Upper lobe of left lung (tissue), 6 donors: Measurements from ENCODE around the gene LAYN. TPM values are rescaled to one million over a fixed set of nuclear protein-coding genes. Genes with fewer than 3 reads are reported as not detected.

ENCODE experiments used
- ATAC-seq, 2 donors: fragments of 200-7000 bp; cut with Tn5 transposase; one replicate each; pipeline ENCODE4 v1.9.1; 2022; ENCODE audit warnings: mild to moderate bottlenecking in 2 of 2, moderate library complexity in 2 of 2; ENCODE audit not compliant: low FRiP score in 2 of 2
- DNase-seq, 2 donors: peaks; one replicate each; pipeline ENCODE4 v3.0.0-alpha.2; 2019 to 2020
- H3K27ac ChIP-seq, 4 donors: fragments of 200-600 bp; sonication (generic); one replicate each; pipeline ENCODE4 v1.5.1; 2016 to 2019
- H3K27me3 ChIP-seq, 4 donors: fragments of 200-600 bp; sonication (generic); one replicate each; pipeline ENCODE4 v1.5.1; 2017 to 2019
- H3K36me3 ChIP-seq, 4 donors: fragments of 200-600 bp; sonication (generic); one replicate each; pipeline ENCODE4 v1.5.1; 2016 to 2019
- H3K4me1 ChIP-seq, 4 donors: fragments of 200-600 bp; sonication (generic); one replicate each; pipeline ENCODE4 v1.5.1; 2018 to 2019
- H3K4me3 ChIP-seq, 4 donors: fragments of 200-600 bp; sonication (generic); one replicate each; pipeline ENCODE4 v1.5.1; 2017 to 2019; ENCODE audit warnings: mild to moderate bottlenecking in 2 of 4, moderate library complexity in 1 of 4
- H3K9me3 ChIP-seq, 4 donors: fragments of 200-600 bp; sonication (generic); one replicate each; pipeline ENCODE4 v1.5.1; 2018 to 2019
- EP300 ChIP-seq, 4 donors: sonication (generic); formaldehyde crosslinking; IDR thresholded peaks; one replicate each; pipeline ENCODE4 v1.5.1; 2017; ENCODE audit warnings: antibody characterized with exemption in 4 of 4, control low read depth in 2 of 4
- POLR2A ChIP-seq, 4 donors: fragments of 450-650 bp; IDR thresholded peaks; one replicate each; pipeline ENCODE4 v1.5.1; 2016 to 2017; ENCODE audit warnings: antibody characterized with exemption in 4 of 4, mild to moderate bottlenecking in 2 of 4
- POLR2AphosphoS5 ChIP-seq, 2 donors: sonication (generic); formaldehyde crosslinking; IDR thresholded peaks; one replicate each; pipeline ENCODE4 v1.5.1; 2017; ENCODE audit warnings: antibody characterized with exemption in 2 of 2
- WGBS, 2 donors: methylation state at CpG; one replicate each; pipeline ENCODE4 v1.1.5; 2017 to 2018; 5-methylcytosine and 5-hydroxymethylcytosine counted together
- total RNA-seq, 6 donors: library from RNA; depleted of rRNA in 4 of 6; stranded (reverse); fragments of >200 nt in 4 of 6; gene quantifications; one replicate each; pipeline versions ENCODE4 v1.1.0 to v1.2.1, GENCODE V29; 2016 to 2021
- TF ChIP-seq, protein P1 (sequence below), 6 experiments: fragments of 450-650 bp in 4 of 6; fragments of 200-600 bp in 2 of 6; sonication (generic) in 2 of 6; IDR thresholded peaks; one replicate each; pipeline ENCODE4 v1.5.1; 2016 to 2019; ENCODE audit warnings: antibody characterized with exemption in 6 of 6
- donor health status: DM: no; HTN: no; CAD: no; lungs with moderate emphysema.
- donor health status: DM: no; HTN: yes; CAD: no; lungs with severe emphysema.

LAYN gene
- total RNA-seq, 6 donors from 2014 or later = 3.1 to 46.6 (median 13.9) TPM

DNA sequence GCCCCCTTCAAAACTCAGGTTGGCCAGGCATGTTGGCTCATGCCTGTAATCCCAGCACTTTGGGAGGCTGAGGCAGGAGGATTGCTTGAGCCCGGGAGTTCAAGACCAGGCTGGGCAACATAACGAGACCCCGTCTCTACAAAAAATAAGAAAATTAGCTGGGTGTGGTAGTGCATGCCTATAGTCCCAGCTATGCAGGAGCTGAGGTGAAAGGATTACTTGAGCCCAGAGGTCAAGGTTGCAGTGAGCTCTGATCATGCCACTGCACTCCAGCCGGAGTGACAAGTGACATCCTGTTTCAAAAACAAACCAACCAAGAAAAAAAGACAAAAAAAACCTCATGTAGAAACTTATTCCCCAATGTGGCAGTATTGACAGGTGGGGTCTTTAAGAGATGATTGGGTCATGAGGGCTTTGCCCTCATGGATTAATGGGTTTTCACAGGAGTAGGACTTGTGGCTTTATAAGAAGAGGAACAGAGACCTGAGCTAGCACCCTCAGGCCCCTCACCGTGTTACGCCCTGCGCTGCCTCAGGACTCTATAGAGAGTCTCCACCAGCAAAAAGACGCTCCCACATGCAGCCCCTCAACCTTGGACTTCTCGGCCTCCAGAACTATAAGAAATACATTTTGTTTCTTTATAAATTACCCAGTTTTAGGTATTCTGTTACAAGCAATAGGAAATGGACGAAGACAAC lies 22.3 kb downstream of the LAYN start:
- ATAC-seq (no peak), DNase-seq (no peak)
- no peaks in the 10 kb centered on the region for H3K4me1 ChIP-seq
- no peaks in the 10 kb centered on the region for H3K27me3 ChIP-seq
- TF ChIP-seq POLR2A (IDR thresholded peaks at IDR 0.05) = no peak
- TF ChIP-seq, protein P1, sequence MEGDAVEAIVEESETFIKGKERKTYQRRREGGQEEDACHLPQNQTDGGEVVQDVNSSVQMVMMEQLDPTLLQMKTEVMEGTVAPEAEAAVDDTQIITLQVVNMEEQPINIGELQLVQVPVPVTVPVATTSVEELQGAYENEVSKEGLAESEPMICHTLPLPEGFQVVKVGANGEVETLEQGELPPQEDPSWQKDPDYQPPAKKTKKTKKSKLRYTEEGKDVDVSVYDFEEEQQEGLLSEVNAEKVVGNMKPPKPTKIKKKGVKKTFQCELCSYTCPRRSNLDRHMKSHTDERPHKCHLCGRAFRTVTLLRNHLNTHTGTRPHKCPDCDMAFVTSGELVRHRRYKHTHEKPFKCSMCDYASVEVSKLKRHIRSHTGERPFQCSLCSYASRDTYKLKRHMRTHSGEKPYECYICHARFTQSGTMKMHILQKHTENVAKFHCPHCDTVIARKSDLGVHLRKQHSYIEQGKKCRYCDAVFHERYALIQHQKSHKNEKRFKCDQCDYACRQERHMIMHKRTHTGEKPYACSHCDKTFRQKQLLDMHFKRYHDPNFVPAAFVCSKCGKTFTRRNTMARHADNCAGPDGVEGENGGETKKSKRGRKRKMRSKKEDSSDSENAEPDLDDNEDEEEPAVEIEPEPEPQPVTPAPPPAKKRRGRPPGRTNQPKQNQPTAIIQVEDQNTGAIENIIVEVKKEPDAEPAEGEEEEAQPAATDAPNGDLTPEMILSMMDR (IDR thresholded peaks at IDR 0.05) = no peak
- TF ChIP-seq POLR2AphosphoS5 (IDR thresholded peaks at IDR 0.05) = no peak
- TF ChIP-seq EP300 (IDR thresholded peaks at IDR 0.05) = no peak
- no peak overlapping the region for H3K4me3 ChIP-seq
- H3K9me3 ChIP-seq = no peaks in the 10 kb centered on the region
- peaks cover 0 to 32% (median 0%) of the 10 kb centered on the region in 4 donors for H3K36me3 ChIP-seq
- H3K27ac ChIP-seq = no peak overlapping the region
- 86 to 88% methylated on average over 10 of the region's 10 CpGs for WGBS, 2 donors

DNA sequence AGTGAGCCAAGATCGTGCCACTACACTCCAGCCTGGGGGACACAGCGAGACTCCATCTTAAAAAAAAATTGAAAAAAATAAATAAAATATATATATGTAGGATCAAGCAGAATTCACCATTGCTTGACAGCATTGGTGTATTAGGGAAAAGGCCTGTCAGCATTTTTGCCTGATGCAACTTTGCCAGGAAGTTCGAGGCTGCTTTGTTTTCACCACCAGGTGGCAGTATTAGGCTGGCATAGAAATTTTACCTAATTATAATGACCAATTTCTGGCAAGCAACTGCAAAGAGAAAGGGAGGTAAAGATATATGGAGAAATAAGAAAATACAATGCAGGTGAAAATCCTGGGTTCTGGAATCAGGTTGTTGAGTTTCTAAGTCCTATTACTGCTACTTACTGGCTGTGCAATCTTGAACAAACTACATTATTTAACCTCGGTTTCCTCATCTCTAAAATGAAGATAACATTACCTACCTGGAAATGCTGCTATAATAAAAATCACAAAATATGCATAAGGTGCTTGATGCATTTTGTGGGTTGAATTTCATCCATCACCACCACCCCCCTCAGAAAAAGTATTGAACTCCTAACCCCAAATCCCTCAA lies 24.7 kb downstream of the LAYN start:
- 68 to 69% methylated on average over 4 of the region's 4 CpGs for WGBS, 2 donors
- DNase-seq (peak in 1 of 2 donors; percentile 44), ATAC-seq (peak in 1 of 2 donors; percentile 77)
- Histone ChIP-seq H3K27me3 (no peaks in the 10 kb centered on the region), H3K4me3 (no peak overlapping the region), H3K4me1 (no peaks in the 10 kb centered on the region), H3K27ac (no peak overlapping the region), H3K36me3 (peaks cover 0 to 15% (median 0%) of the 10 kb centered on the region in 4 donors), H3K9me3 (no peaks in the 10 kb centered on the region)
- TF ChIP-seq, protein P1 (IDR thresholded peaks at IDR 0.05) = peak; percentile 67 to 86 (median 80)
- TF ChIP-seq EP300 (IDR thresholded peaks at IDR 0.05) = no peak

DNA sequence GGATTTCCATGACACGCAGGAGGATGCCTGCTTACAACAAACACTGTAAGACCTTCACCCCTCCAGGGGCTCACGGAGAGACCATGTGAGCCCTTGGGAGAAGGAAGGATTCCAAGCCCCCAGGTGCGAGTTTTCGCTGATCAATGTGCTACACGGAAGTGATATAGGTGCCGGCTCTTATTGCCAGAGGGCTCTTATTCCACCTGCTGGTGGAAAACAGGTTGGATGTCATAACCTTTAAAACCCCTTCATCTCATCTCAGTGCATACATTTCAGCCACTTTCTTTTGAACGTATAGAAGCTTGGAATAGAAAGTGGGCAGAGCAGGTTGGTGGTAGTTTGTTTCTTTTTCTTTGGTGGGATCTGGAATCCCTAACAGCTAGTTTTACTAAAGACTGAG lies 25.8 kb downstream of the LAYN start:
- Histone ChIP-seq H3K27me3 (no peaks in the 10 kb centered on the region), H3K36me3 (peaks cover 0 to 6% (median 0%) of the 10 kb centered on the region in 4 donors), H3K4me3 (no peak overlapping the region), H3K27ac (no peak overlapping the region), H3K9me3 (no peaks in the 10 kb centered on the region), H3K4me1 (peaks cover 0 to 4% (median 0%) of the 10 kb centered on the region in 4 donors)
- 81 to 86% methylated on average over 7 of the region's 7 CpGs for WGBS, 2 donors
- TF ChIP-seq POLR2A (IDR thresholded peaks at IDR 0.05) (no peak), EP300 (IDR thresholded peaks at IDR 0.05) (no peak), POLR2AphosphoS5 (IDR thresholded peaks at IDR 0.05) (no peak)
- TF ChIP-seq, protein P1 (IDR thresholded peaks at IDR 0.05) = no peak
- DNase-seq (no peak), ATAC-seq (no peak)

DNA sequence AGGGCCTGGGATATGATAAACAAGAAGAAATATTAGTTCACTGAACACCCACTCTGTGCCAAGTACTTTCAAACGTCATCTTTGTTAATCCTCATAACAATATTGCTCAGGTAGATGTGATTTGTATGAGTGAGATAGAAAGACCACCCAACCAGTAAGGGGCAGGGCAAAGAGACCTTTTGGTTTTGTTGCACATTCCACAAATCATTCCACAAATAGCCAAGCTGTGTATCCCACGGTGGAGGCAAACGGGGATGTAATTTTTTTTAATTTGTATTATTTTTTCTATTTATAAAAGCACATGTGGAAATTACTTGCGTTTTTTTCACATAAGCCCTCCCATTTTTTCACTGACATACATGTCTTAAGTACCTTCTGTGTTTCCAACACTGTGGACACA lies 29.0 kb downstream of the LAYN start:
- Histone ChIP-seq H3K27me3 (no peaks in the 10 kb centered on the region), H3K36me3 (no peaks in the 10 kb centered on the region), H3K9me3 (no peaks in the 10 kb centered on the region), H3K4me3 (no peak overlapping the region), H3K27ac (no peak overlapping the region), H3K4me1 (peaks cover 0 to 9% (median 3%) of the 10 kb centered on the region in 4 donors)
- ATAC-seq (no peak), DNase-seq (no peak)
- 56 to 71% methylated on average over 4 of the region's 4 CpGs for WGBS, 2 donors
- TF ChIP-seq POLR2AphosphoS5 (IDR thresholded peaks at IDR 0.05) (no peak), POLR2A (IDR thresholded peaks at IDR 0.05) (no peak), EP300 (IDR thresholded peaks at IDR 0.05) (no peak)
- TF ChIP-seq, protein P1 (IDR thresholded peaks at IDR 0.05) = no peak
